Sigmoid colon (tissue), 4 donors: ENCODE measurements around the gene RASD1.

Experiments
- EP300 ChIP-seq, 4 donors: sonication (generic); formaldehyde crosslinking; IDR thresholded peaks; one replicate each; pipeline ENCODE4 v1.6.1; 2017; ENCODE audit warnings: antibody characterized with exemption in 4 of 4
- POLR2A ChIP-seq, 2 donors: fragments of 450-650 bp; IDR thresholded peaks; one replicate each; pipeline ENCODE4 v1.6.1; 2016; ENCODE audit warnings: antibody characterized with exemption in 2 of 2, mild to moderate bottlenecking in 2 of 2, moderate library complexity in 2 of 2
- TF ChIP-seq, protein P1 (sequence below), 4 experiments: fragments of 450-650 bp in 3 of 4; fragments of 200-600 bp in 1 of 4; IDR thresholded peaks; one replicate each; pipeline ENCODE4 v1.5.1; 2016 to 2019; ENCODE audit warnings: antibody characterized with exemption in 4 of 4, mild to moderate bottlenecking in 3 of 4, moderate library complexity in 2 of 4

DNA sequence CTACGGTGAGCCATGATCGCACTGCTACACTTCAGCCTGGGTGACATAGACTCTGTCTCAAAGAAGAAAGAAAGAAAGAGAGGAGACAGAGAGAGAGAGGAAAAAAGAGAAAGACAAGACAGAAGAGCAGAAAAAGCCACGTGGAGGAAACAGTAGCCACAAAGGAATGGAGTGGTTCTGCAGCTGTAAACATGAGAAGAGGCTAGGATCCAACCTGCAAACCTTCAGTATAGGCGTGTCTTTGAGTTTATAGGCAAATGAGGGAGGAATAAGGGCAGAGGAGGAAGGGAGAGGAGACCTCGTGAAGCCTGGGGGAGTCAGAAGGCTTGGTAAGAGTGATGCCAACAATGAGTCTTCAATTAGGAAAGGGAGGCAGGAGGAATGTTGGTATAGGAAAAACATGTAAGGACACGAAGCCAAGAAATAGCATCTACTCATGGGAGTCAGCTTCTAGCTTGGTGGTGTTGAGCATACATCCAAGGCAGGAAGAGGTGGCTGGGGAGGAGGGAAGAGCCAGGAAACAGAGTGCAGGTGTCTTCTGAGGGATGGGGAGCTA lies 15.5 kb downstream of the RASD1 start:
- TF ChIP-seq, protein P1, sequence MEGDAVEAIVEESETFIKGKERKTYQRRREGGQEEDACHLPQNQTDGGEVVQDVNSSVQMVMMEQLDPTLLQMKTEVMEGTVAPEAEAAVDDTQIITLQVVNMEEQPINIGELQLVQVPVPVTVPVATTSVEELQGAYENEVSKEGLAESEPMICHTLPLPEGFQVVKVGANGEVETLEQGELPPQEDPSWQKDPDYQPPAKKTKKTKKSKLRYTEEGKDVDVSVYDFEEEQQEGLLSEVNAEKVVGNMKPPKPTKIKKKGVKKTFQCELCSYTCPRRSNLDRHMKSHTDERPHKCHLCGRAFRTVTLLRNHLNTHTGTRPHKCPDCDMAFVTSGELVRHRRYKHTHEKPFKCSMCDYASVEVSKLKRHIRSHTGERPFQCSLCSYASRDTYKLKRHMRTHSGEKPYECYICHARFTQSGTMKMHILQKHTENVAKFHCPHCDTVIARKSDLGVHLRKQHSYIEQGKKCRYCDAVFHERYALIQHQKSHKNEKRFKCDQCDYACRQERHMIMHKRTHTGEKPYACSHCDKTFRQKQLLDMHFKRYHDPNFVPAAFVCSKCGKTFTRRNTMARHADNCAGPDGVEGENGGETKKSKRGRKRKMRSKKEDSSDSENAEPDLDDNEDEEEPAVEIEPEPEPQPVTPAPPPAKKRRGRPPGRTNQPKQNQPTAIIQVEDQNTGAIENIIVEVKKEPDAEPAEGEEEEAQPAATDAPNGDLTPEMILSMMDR (IDR thresholded peaks at IDR 0.05), result no peak
- no peak for TF ChIP-seq EP300 (IDR thresholded peaks at IDR 0.05)
- no peak for TF ChIP-seq POLR2A (IDR thresholded peaks at IDR 0.05)
